WI38 (cell line): Measurements from ENCODE around the gene VSTM4.

Experiments used
- H3K4me3 ChIP-seq: 2 replicates; pipeline ENCODE4 v1.5.1; 2011; ENCODE audit warnings: low read depth, mild to moderate bottlenecking, control low read depth, low read length
- CTCF ChIP-seq: IDR thresholded peaks from 2 replicates; pipeline ENCODE4 v1.5.1; 2012; ENCODE audit warnings: low read depth, mild to moderate bottlenecking, control low read depth, low read length

The VSTM4 gene

DNA sequence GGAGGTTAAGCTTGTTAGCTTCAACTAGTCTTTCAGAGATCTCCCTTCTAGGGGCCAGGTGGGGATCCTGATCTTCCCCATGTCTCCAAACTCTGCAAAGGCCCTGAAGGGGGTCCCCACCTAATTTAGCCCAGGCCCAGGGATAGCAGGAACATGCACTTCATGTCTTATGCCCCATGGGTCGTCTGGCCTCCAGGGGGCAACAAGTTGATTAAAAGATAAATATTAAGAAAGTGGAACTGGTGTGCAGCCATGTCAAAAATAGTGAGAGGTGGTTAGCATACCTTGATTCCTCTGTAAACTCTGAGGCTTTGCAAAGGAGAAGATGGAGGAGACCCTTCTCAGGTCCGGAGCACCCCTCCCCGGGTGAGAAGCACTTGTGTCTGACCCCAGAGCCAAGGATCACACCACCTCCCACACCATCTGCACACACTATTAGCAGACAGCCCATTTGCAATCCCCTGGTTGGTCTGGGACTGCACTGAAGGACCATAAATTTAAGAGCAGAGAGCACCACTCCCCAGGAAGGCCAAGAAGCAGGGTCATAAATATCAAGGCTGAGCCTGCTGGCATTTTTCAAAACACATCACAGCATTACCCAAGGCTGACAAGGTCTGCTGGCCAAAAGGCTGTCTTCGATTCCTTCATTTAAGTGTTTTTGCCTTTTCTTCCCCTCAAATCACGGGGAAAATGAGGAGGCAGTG, 131.5 kb downstream of the VSTM4 start:
- H3K4me3 ChIP-seq, result no peak overlapping the region
- no peak for TF ChIP-seq CTCF

DNA sequence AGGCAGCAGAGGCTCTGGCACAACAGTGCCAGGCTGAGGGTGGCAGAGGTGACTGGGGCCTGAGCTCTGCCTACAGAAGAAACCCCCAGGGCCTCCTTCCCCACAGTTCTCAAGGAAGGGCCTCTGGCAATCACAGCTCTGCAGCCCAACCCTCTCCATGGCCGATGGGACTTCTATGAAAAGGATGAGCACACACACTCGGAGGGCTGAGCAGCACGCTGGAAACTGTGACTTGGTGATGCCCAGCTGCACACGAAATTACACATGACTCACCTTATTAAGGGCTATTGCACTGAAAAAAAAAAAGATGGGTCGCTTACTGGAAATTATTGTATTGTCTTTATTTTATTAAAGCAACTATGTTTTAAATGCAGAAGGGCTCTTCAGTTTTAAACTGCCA, 132.7 kb downstream of the VSTM4 start:
- TF ChIP-seq CTCF, result no peak
- H3K4me3 ChIP-seq, result no peak overlapping the region

DNA sequence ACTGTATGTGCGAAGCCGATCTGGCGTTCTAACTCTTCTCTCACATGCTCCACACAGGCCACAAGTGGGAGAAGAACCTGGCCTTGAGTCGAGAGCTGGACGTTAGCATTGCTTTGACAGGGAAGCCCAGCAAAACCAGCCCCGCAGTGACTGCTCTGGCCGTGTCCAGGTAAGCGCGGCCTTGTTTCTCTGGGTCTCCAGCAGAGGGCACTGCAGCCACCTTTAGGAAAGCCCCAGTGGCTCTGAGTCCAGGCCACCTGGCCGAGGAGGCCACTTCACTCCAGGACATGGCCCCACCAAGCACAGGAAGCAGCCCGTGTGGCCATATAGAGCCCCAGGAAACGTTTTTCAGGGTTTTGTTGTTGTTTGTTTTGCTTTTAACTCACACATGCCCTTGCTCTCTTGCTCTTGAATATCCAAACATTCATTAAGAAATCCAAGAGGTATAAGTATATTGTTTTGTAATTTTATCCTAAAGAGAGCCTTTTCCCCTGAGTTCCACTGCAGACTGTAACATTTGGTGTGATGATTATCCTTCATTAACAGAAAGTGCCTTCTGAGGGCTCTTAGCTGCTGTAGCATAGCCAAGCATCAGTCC, 133.9 kb downstream of the VSTM4 start:
- no peak overlapping the region for H3K4me3 ChIP-seq
- TF ChIP-seq CTCF, result peak; percentile 83

DNA sequence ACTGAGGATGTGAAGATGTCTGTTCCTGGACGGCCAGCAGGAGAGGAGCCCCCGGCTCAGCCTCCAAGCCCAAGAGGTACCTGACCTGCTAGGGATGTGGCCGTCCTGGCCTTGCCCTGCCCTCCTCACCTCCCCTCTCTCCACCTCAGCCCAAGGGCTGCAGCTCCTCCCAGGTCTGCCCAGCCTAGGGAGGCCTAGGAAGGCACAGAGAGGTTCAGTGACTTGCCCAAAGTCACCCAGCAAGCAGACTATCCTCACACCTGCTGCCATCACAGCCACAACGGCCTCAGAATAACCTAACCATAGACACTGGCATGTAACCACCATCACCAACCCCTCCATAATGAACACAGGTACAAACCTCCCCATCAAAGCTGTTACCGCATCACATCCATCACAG, 137.0 kb downstream of the VSTM4 start:
- TF ChIP-seq CTCF, result no peak
- no peak overlapping the region for H3K4me3 ChIP-seq

GRCh38 chr10:48976196-48976595, 139.1 kb downstream of the VSTM4 start:
- TF ChIP-seq CTCF, result peak; percentile 19; the same call in 1 of the 2 replicates
- H3K4me3 ChIP-seq, result no peak overlapping the region

- no peak overlapping the region for H3K4me3 ChIP-seq
- TF ChIP-seq CTCF, result no peak
These were observed 140.7 kb downstream of the VSTM4 start for GRCh38 chr10:48974510-48975156.

GRCh38 chr10:48973065-48973464, 142.3 kb downstream of the VSTM4 start:
- TF ChIP-seq CTCF, result no peak
- no peak overlapping the region for H3K4me3 ChIP-seq
